DOHH2 (cell line): ENCODE results near the gene ROR1.

Experiments
- H3F3A ChIP-seq: fragments of 200-600 bp; sonication (generic), shearing (Covaris generic); 2 replicates; pipeline ENCODE4 v1.6.0; 2016; ENCODE audit warnings: antibody characterized with exemption, mild to moderate bottlenecking; ENCODE audit not compliant: control insufficient read depth, insufficient read depth
- H3K27ac ChIP-seq: fragments of 200-600 bp; sonication (generic); 2 replicates; pipeline ENCODE4 v1.5.1; 2014; ENCODE audit warnings: low read depth, mild to moderate bottlenecking, low read length, moderate library complexity
- H3K27me3 ChIP-seq: fragments of 200-600 bp; sonication (generic); 2 replicates; pipeline ENCODE4 v1.6.1; 2014; ENCODE audit warnings: mild to moderate bottlenecking, low read length, mixed read lengths; ENCODE audit not compliant: control insufficient read depth
- H3K36me3 ChIP-seq: fragments of 200-600 bp; sonication (generic); 2 replicates; pipeline ENCODE4 v1.6.1; 2014; ENCODE audit warnings: mild to moderate bottlenecking, low read length, moderate library complexity, mixed read lengths; ENCODE audit not compliant: control insufficient read depth
- H3K4me1 ChIP-seq: fragments of 200-600 bp; sonication (generic); 2 replicates; pipeline ENCODE4 v1.6.1; 2014; ENCODE audit warnings: mild to moderate bottlenecking, low read length, mixed read lengths; ENCODE audit not compliant: control insufficient read depth
- H3K4me2 ChIP-seq: fragments of 200-600 bp; sonication (generic); 2 replicates; pipeline ENCODE4 v1.6.0; 2014; ENCODE audit warnings: mild to moderate bottlenecking, low read length, moderate library complexity
- H3K4me3 ChIP-seq: fragments of 200-600 bp; sonication (generic); 2 replicates; pipeline ENCODE4 v1.5.1; 2014; ENCODE audit warnings: mild to moderate bottlenecking, low read length, mixed read lengths
- H3K79me2 ChIP-seq: fragments of 200-600 bp; sonication (generic); 2 replicates; pipeline ENCODE4 v1.6.1; 2014; ENCODE audit warnings: mild to moderate bottlenecking, low read length, mixed read lengths; ENCODE audit not compliant: control insufficient read depth
- H3K9me2 ChIP-seq: fragments of 200-600 bp; sonication (generic); replicated peaks from 2 replicates; pipeline ENCODE4 v1.6.1; 2014; ENCODE audit warnings: mild to moderate bottlenecking, low read length, mixed read lengths; ENCODE audit not compliant: control insufficient read depth
- H3K9me3 ChIP-seq: fragments of 200-600 bp; sonication (generic); 2 replicates; pipeline ENCODE4 v1.6.1; 2014; ENCODE audit warnings: antibody characterized with exemption, low read length, mixed read lengths; ENCODE audit not compliant: control insufficient read depth, insufficient read depth
- H4K20me1 ChIP-seq: fragments of 200-600 bp; sonication (generic); 2 replicates; pipeline ENCODE4 v1.6.0; 2014; ENCODE audit warnings: low read depth, mild to moderate bottlenecking, antibody characterized with exemption, low read length, moderate library complexity; ENCODE audit not compliant: control insufficient read depth, insufficient read depth
- CTCF ChIP-seq: fragments of 200-600 bp; sonication (generic); IDR thresholded peaks from one replicate; pipeline ENCODE4 v1.5.1; 2014; ENCODE audit warnings: antibody characterized with exemption, mild to moderate bottlenecking, low read depth, low read length; ENCODE audit not compliant: poor library complexity, severe bottlenecking
- EZH2phosphoT487 ChIP-seq: fragments of 200-600 bp; sonication (generic); IDR thresholded peaks from 2 replicates; pipeline ENCODE4 v1.6.1; 2017; ENCODE audit warnings: borderline replicate concordance, mild to moderate bottlenecking, antibody characterized with exemption, low read length, moderate library complexity, mixed read lengths

Gene ROR1

GRCh38 chr1:64162804-64163203 lies 389.0 kb downstream of the ROR1 start:
- Histone ChIP-seq H3K9me2 (no peaks in the 10 kb centered on the region), H3K4me3 (no peak overlapping the region), H3K27ac (no peak overlapping the region), H3K9me3 (no peaks in the 10 kb centered on the region), H3K4me2 (no peak overlapping the region), H3K27me3 (peaks cover 7% of the 10 kb centered on the region), H3F3A (no peaks in the 10 kb centered on the region), H4K20me1 (no peaks in the 10 kb centered on the region), H3K4me1 (no peaks in the 10 kb centered on the region), H3K79me2 (no peaks in the 10 kb centered on the region), H3K36me3 (no peaks in the 10 kb centered on the region)
- no peak for TF ChIP-seq CTCF
- no peak for TF ChIP-seq EZH2phosphoT487

GRCh38 chr1:64163431-64163830 lies 389.6 kb downstream of the ROR1 start:
- no peak overlapping the region for H3K4me2 ChIP-seq
- H3K79me2 ChIP-seq = no peaks in the 10 kb centered on the region
- peaks cover 7% of the 10 kb centered on the region for H3K27me3 ChIP-seq
- no peaks in the 10 kb centered on the region for H3K9me3 ChIP-seq
- no peak overlapping the region for H3K27ac ChIP-seq
- no peaks in the 10 kb centered on the region for H3K9me2 ChIP-seq
- H3F3A ChIP-seq = no peaks in the 10 kb centered on the region
- no peak overlapping the region for H3K4me3 ChIP-seq
- H4K20me1 ChIP-seq = no peaks in the 10 kb centered on the region
- TF ChIP-seq CTCF = no peak
- no peak for TF ChIP-seq EZH2phosphoT487
- no peaks in the 10 kb centered on the region for H3K36me3 ChIP-seq
- no peaks in the 10 kb centered on the region for H3K4me1 ChIP-seq

GRCh38 chr1:64163970-64164369 lies 390.2 kb downstream of the ROR1 start:
- no peak overlapping the region for H3K4me2 ChIP-seq
- TF ChIP-seq EZH2phosphoT487 = no peak
- no peak for TF ChIP-seq CTCF
- no peaks in the 10 kb centered on the region for H3K36me3 ChIP-seq
- no peaks in the 10 kb centered on the region for H3K9me2 ChIP-seq
- H3K27me3 ChIP-seq = peaks cover 7% of the 10 kb centered on the region
- H3K4me1 ChIP-seq = no peaks in the 10 kb centered on the region
- H3F3A ChIP-seq = no peaks in the 10 kb centered on the region
- H3K27ac ChIP-seq = no peak overlapping the region
- H3K79me2 ChIP-seq = no peaks in the 10 kb centered on the region
- no peaks in the 10 kb centered on the region for H3K9me3 ChIP-seq
- H3K4me3 ChIP-seq = no peak overlapping the region
- H4K20me1 ChIP-seq = no peaks in the 10 kb centered on the region

GRCh38 chr1:64166629-64167028 lies 392.8 kb downstream of the ROR1 start:
- H3K36me3 ChIP-seq = no peaks in the 10 kb centered on the region
- H3K4me3 ChIP-seq = no peak overlapping the region
- peaks cover 3% of the 10 kb centered on the region for H3K27me3 ChIP-seq
- no peak overlapping the region for H3K27ac ChIP-seq
- H3K9me2 ChIP-seq = no peaks in the 10 kb centered on the region
- H3F3A ChIP-seq = no peaks in the 10 kb centered on the region
- no peak overlapping the region for H3K4me2 ChIP-seq
- no peaks in the 10 kb centered on the region for H3K79me2 ChIP-seq
- H3K9me3 ChIP-seq = no peaks in the 10 kb centered on the region
- TF ChIP-seq CTCF (no peak), EZH2phosphoT487 (no peak)
- no peaks in the 10 kb centered on the region for H3K4me1 ChIP-seq
- H4K20me1 ChIP-seq = no peaks in the 10 kb centered on the region
